ENCODE measurements around the gene GALNT9.

GALNT9 gene

GRCh38 chr12:132163911-132164288, 165.5 kb downstream of the GALNT9 start:
- ChIA-PET CTCF (no interaction called here), POLR2A (no interaction called here)
- no peak for TF ChIP-seq L3MBTL2 (conservative IDR thresholded peaks at IDR 0.05)
- no peak for TF ChIP-seq SUZ12 (IDR thresholded peaks at IDR 0.05)
- TF ChIP-seq ZNF384 (IDR thresholded peaks at IDR 0.05) = no peak
- no peak for TF ChIP-seq NFRKB (IDR thresholded peaks at IDR 0.05)
- TF ChIP-seq ELF4 (IDR thresholded peaks at IDR 0.05) = no peak
- TF ChIP-seq FOXA1 (IDR thresholded peaks at IDR 0.05) = no peak
- no peak for TF ChIP-seq SP1 (IDR thresholded peaks at IDR 0.05)
- TF ChIP-seq LEF1 (IDR thresholded peaks at IDR 0.05; ENCODE audit: borderline replicate concordance) = no peak
- TF ChIP-seq PKNOX1 (IDR thresholded peaks at IDR 0.05) = no peak
- no peak for TF ChIP-seq FOXK2 (IDR thresholded peaks at IDR 0.05)
- TF ChIP-seq BHLHE40 (IDR thresholded peaks at IDR 0.05; ENCODE audit: borderline replicate concordance) = no peak
- DNase-seq (ENCODE audit: extremely low spot score) = no peak

GRCh38 chr12:132163041-132163910, 166.1 kb downstream of the GALNT9 start:
- ChIA-PET POLR2A (no interaction called here), CTCF (interaction anchor here (0.6 kb wide), 1 partner anchor 31 kb away, joined by 6 read pairs; no protein-coding TSS in a partner anchor)
- no peak for DNase-seq (ENCODE audit: extremely low spot score)
- TF ChIP-seq SUZ12 (IDR thresholded peaks at IDR 0.05) (no peak), ARNT (IDR thresholded peaks at IDR 0.05) (no peak), NFRKB (IDR thresholded peaks at IDR 0.05) (no peak), HDGF (IDR thresholded peaks at IDR 0.05; ENCODE audit: borderline replicate concordance) (no peak), PKNOX1 (IDR thresholded peaks at IDR 0.05) (no peak), L3MBTL2 (conservative IDR thresholded peaks at IDR 0.05) (no peak), FOXM1 (IDR thresholded peaks at IDR 0.05; ENCODE audit: borderline replicate concordance) (no peak), ZNF384 (IDR thresholded peaks at IDR 0.05) (no peak), LEF1 (IDR thresholded peaks at IDR 0.05; ENCODE audit: borderline replicate concordance) (no peak), CTBP1 (IDR thresholded peaks at IDR 0.05; ENCODE audit: borderline replicate concordance) (no peak), FOXK2 (IDR thresholded peaks at IDR 0.05) (no peak)

GRCh38 chr12:132162508-132163031, 166.8 kb downstream of the GALNT9 start:
- TF ChIP-seq FOXA1 (IDR thresholded peaks at IDR 0.05) = no peak
- TF ChIP-seq BHLHE40 (IDR thresholded peaks at IDR 0.05; ENCODE audit: borderline replicate concordance) = no peak
- no peak for TF ChIP-seq SP1 (IDR thresholded peaks at IDR 0.05)
- TF ChIP-seq ELF4 (IDR thresholded peaks at IDR 0.05) = no peak
- no peak for DNase-seq (ENCODE audit: extremely low spot score)
- CTCF ChIA-PET = no interaction called here
- POLR2A ChIA-PET = no interaction called here

GRCh38 chr12:132161796-132162507, 167.4 kb downstream of the GALNT9 start:
- ChIA-PET CTCF (interaction anchor here (0.7 to 1.0 kb wide), 3 partner anchors 49 to 252 kb away, joined by 3 to 7 read pairs (median 3); no protein-coding TSS in a partner anchor), POLR2A (no interaction called here)
- DNase-seq (ENCODE audit: extremely low spot score) = no peak
- TF ChIP-seq FOXM1 (IDR thresholded peaks at IDR 0.05; ENCODE audit: borderline replicate concordance) = no peak
- no peak for TF ChIP-seq CTBP1 (IDR thresholded peaks at IDR 0.05; ENCODE audit: borderline replicate concordance)
- no peak for TF ChIP-seq ARNT (IDR thresholded peaks at IDR 0.05)
- no peak for TF ChIP-seq HDGF (IDR thresholded peaks at IDR 0.05; ENCODE audit: borderline replicate concordance)
- TF ChIP-seq ZNF384 (IDR thresholded peaks at IDR 0.05) = no peak
- TF ChIP-seq L3MBTL2 (conservative IDR thresholded peaks at IDR 0.05) = no peak
- TF ChIP-seq BHLHE40 (IDR thresholded peaks at IDR 0.05; ENCODE audit: borderline replicate concordance) = no peak
- no peak for TF ChIP-seq FOXK2 (IDR thresholded peaks at IDR 0.05)
- no peak for TF ChIP-seq SP1 (IDR thresholded peaks at IDR 0.05)
- no peak for TF ChIP-seq LEF1 (IDR thresholded peaks at IDR 0.05; ENCODE audit: borderline replicate concordance)
- TF ChIP-seq ELF4 (IDR thresholded peaks at IDR 0.05) = no peak
- no peak for TF ChIP-seq PKNOX1 (IDR thresholded peaks at IDR 0.05)
- TF ChIP-seq FOXA1 (IDR thresholded peaks at IDR 0.05) = no peak
- no peak for TF ChIP-seq SUZ12 (IDR thresholded peaks at IDR 0.05)
- no peak for TF ChIP-seq TARDBP (IDR thresholded peaks at IDR 0.05)
- TF ChIP-seq NFRKB (IDR thresholded peaks at IDR 0.05) = no peak

GRCh38 chr12:132161036-132161781, 168.2 kb downstream of the GALNT9 start:
- TF ChIP-seq SUZ12 (IDR thresholded peaks at IDR 0.05) (no peak), FOXM1 (IDR thresholded peaks at IDR 0.05; ENCODE audit: borderline replicate concordance) (no peak), FOXK2 (IDR thresholded peaks at IDR 0.05) (no peak)
- CTCF ChIA-PET = interaction anchor here (0.7 to 1.0 kb wide), 3 partner anchors 49 to 253 kb away, joined by 3 to 7 read pairs (median 3); no protein-coding TSS in a partner anchor
- POLR2A ChIA-PET = no interaction called here
- no peak for DNase-seq (ENCODE audit: extremely low spot score)

All from HEK293T (cell line).